Neural crest cell (in vitro differentiated cells): Measurements from ENCODE around the gene MESP1. TPM values are rescaled to one million over a fixed set of nuclear protein-coding genes. Genes with fewer than 3 reads are reported as not detected.

Experiments used
- DNase-seq: peaks from one replicate; pipeline ENCODE4 v3.0.0; 2021; ENCODE audit warnings: low read depth, mixed read lengths, low spot score
- H3K27ac Mint-ChIP-seq: one replicate; pipeline ENCODE4 v1.8.0; 2021; ENCODE audit warnings: mild to moderate bottlenecking, mixed read lengths; ENCODE audit not compliant: unreplicated experiment
- H3K27me3 Mint-ChIP-seq: 2 replicates; pipeline ENCODE4 v1.8.0; 2021; ENCODE audit warnings: low read depth, mild to moderate bottlenecking, mixed read lengths
- H3K36me3 Mint-ChIP-seq: 2 replicates; pipeline ENCODE4 v1.8.0; 2021; ENCODE audit warnings: low read depth, mild to moderate bottlenecking, mixed read lengths
- H3K4me1 Mint-ChIP-seq: 2 replicates; pipeline ENCODE4 v1.8.0; 2021; ENCODE audit warnings: mixed read lengths
- H3K4me3 Mint-ChIP-seq: one replicate; pipeline ENCODE4 v1.8.0; 2021; ENCODE audit warnings: mild to moderate bottlenecking, mixed read lengths
- H3K9me3 Mint-ChIP-seq: 2 replicates; pipeline ENCODE4 v1.8.0; 2021; ENCODE audit warnings: mixed read lengths
- total RNA-seq: library from RNA; stranded (reverse); gene quantifications from 2 replicates; pipeline ENCODE4 v1.2.1, GENCODE V29; 2021
- TF ChIP-seq, protein P1 (sequence below): fragments of 200-600 bp; sonication (generic); conservative IDR thresholded peaks from 2 replicates; pipeline ENCODE4 v1.5.0; 2021; ENCODE audit warnings: antibody characterized with exemption, mild to moderate bottlenecking

The MESP1 gene
- total RNA-seq, 1 donor from 2014 or later, result 2.3 TPM

DNA sequence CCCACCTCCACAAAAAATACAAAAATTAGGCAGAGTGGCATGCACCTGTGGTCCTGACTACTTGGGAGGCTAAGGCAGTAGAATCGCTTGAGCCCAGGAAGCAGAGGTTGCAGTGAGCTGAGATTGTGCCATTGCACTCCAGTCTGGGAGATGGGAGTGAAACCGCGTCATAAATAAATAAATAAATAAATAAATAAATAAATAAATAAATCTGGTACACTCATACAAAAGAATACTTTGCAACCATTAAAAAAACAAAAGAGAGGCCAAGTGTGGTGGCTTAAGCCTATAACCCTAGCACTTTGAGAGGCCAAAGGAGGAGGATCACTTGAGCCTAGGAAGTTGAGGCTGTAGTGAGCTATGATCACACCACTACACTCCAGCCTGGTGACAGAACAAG lies 28.0 kb downstream of the MESP1 start:
- Mint-ChIP-seq H3K9me3 (peaks cover 4% of the 10 kb centered on the region), H3K4me3 (no peak overlapping the region), H3K27me3 (peaks cover 14% of the 10 kb centered on the region), H3K36me3 (no peaks in the 10 kb centered on the region), H3K4me1 (no peaks in the 10 kb centered on the region), H3K27ac (no peak overlapping the region)
- no peak for DNase-seq
- TF ChIP-seq, protein P1, sequence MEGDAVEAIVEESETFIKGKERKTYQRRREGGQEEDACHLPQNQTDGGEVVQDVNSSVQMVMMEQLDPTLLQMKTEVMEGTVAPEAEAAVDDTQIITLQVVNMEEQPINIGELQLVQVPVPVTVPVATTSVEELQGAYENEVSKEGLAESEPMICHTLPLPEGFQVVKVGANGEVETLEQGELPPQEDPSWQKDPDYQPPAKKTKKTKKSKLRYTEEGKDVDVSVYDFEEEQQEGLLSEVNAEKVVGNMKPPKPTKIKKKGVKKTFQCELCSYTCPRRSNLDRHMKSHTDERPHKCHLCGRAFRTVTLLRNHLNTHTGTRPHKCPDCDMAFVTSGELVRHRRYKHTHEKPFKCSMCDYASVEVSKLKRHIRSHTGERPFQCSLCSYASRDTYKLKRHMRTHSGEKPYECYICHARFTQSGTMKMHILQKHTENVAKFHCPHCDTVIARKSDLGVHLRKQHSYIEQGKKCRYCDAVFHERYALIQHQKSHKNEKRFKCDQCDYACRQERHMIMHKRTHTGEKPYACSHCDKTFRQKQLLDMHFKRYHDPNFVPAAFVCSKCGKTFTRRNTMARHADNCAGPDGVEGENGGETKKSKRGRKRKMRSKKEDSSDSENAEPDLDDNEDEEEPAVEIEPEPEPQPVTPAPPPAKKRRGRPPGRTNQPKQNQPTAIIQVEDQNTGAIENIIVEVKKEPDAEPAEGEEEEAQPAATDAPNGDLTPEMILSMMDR, result no peak

DNA sequence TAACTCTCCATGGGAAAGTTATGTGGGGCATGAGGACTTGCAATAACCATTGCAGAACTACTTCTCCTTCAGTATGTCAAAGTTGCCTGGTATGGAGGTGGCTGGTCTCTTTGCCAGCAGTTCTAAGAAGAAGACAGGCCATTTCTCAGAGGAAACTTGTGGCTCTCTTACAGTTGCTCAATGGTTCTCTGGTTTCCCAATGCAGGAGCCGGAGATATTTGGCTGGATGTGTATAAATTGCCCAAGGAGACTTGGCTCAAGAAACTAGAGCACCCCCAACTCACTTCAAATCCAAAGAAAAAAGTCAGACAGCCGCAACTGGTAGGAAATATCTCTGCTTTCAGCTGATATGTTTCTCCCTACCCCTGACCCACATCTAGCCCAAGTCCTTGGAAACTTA lies 36.3 kb downstream of the MESP1 start:
- TF ChIP-seq, protein P1, result no peak
- no peak for DNase-seq
- Mint-ChIP-seq H3K36me3 (no peaks in the 10 kb centered on the region), H3K27ac (no peak overlapping the region), H3K27me3 (peaks cover 6% of the 10 kb centered on the region), H3K4me1 (no peaks in the 10 kb centered on the region), H3K4me3 (no peak overlapping the region), H3K9me3 (no peaks in the 10 kb centered on the region)

DNA sequence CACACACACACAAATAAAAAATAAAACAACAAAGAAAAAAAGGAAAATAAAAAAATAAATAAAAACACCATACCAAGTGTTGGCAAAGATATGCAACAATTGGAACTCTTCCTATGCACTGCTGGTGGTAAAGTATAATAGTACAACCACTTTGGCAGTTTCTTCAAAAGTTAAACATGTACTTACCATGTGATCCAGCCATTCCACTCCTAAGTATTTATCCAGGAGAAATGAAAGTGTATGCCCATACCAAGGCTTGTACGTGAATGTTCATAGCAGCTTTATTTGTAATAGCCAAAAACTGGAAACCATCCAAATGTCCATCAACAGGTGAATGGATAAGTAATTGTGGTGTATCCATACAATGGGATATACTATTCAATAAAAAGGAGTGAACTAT lies 43.5 kb downstream of the MESP1 start:
- H3K9me3 Mint-ChIP-seq, result no peaks in the 10 kb centered on the region
- TF ChIP-seq, protein P1, result no peak
- no peak overlapping the region for H3K27ac Mint-ChIP-seq
- H3K4me3 Mint-ChIP-seq, result no peak overlapping the region
- no peaks in the 10 kb centered on the region for H3K4me1 Mint-ChIP-seq
- DNase-seq, result no peak
- no peaks in the 10 kb centered on the region for H3K36me3 Mint-ChIP-seq
- peaks cover 43% of the 10 kb centered on the region for H3K27me3 Mint-ChIP-seq

DNA sequence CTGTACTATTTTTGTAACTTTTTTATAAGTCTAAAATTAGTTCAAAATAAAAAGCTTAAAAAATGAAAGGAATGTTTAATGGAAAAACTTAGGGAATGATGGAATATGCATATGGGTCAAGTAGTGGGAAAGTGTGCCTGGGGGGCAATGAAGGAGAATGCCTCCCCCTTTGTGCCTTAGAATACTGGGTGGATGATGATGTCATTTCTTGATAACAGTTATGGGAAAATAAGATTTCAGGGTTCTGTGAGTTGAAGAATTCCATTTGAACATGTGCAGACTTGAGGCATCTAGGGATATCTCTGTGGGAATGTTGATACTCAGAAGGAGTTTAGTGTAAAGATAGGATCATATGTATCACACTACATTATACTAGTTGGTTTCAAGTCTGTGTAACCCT lies 46.6 kb downstream of the MESP1 start:
- DNase-seq, result no peak
- Mint-ChIP-seq H3K27me3 (peaks cover 61% of the 10 kb centered on the region), H3K27ac (no peak overlapping the region), H3K36me3 (no peaks in the 10 kb centered on the region), H3K9me3 (no peaks in the 10 kb centered on the region), H3K4me3 (no peak overlapping the region), H3K4me1 (no peaks in the 10 kb centered on the region)
- TF ChIP-seq, protein P1, result no peak

Other genes starting within 250 kb of the MESP1 start
- 43.0 and 44.9 TPM in 2 replicates for gene TICRR, start 175.8 kb downstream of the MESP1 start, total RNA-seq
- gene KIF7, start 95.8 kb downstream of the MESP1 start, total RNA-seq, result 15.6 and 16.2 TPM in 2 replicates
- gene PLIN1, start 71.9 kb downstream of the MESP1 start, total RNA-seq, result 0.56 and 0.73 TPM in 2 replicates
- gene PEX11A, start 60.5 kb downstream of the MESP1 start, total RNA-seq, result 7.2 and 7.9 TPM in 2 replicates
- gene WDR93, start 60.4 kb downstream of the MESP1 start, total RNA-seq, result 0.20 TPM in 1 of 2 replicates, not detected in the other
- 0.36 and 0.42 TPM in 2 replicates for gene MESP2, start 25.1 kb upstream of the MESP1 start, total RNA-seq
- 0.45 and 0.77 TPM in 2 replicates for gene ANPEP, start 63.6 kb upstream of the MESP1 start, total RNA-seq
- 29.8 and 31.6 TPM in 2 replicates for gene AP3S2, start 142.7 kb upstream of the MESP1 start, total RNA-seq
- gene ARPIN, start 161.7 kb upstream of the MESP1 start, total RNA-seq, result 26.0 and 26.6 TPM in 2 replicates